Peyer's patch (tissue), 4 donors: ENCODE data around the gene PDE6H.

Source experiments
- CTCF ChIP-seq, 6 experiments: fragments of 450-650 bp in 4 of 6; fragments of 200-600 bp in 2 of 6; sonication (generic) in 1 of 6; IDR thresholded peaks; one replicate each; pipeline ENCODE4 v1.5.1; 2017 to 2019; ENCODE audit warnings: antibody characterized with exemption in 6 of 6, mild to moderate bottlenecking in 3 of 6, moderate library complexity in 1 of 6
- POLR2A ChIP-seq, 2 donors: fragments of 450-650 bp; IDR thresholded peaks; one replicate each; pipeline ENCODE4 v1.5.1; 2017; ENCODE audit warnings: antibody characterized with exemption in 2 of 2, mild to moderate bottlenecking in 2 of 2, moderate library complexity in 2 of 2

GRCh38 chr12:14994610-14995009, 21.8 kb downstream of the PDE6H start:
- TF ChIP-seq CTCF (IDR thresholded peaks at IDR 0.05) = no peak
- no peak for TF ChIP-seq POLR2A (IDR thresholded peaks at IDR 0.05)
